Natural killer cell (primary cell): ENCODE data around the gene MTUS2. TPM values are rescaled to one million over a fixed set of nuclear protein-coding genes. Genes with fewer than 3 reads are reported as not detected.

Experiments
- ATAC-seq, 3 donors: fragments of 150-1000 bp in 2 of 3; fragments of 200-7000 bp in 1 of 3; cut with Tn5 transposase; 1 replicate in 1 of 3; 2 replicates in 2 of 3; pipeline ENCODE4 v1.10.0; 2021; ENCODE audit warnings: mild to moderate bottlenecking in 2 of 3, moderate library complexity in 2 of 3
- DNase-seq, 2 donors: peaks; one replicate each; pipeline versions ENCODE4 v3.0.0 to v3.0.0-alpha.2; 2013 to 2021; ENCODE audit warnings: mixed read lengths in 1 of 2
- H3K27ac ChIP-seq: one replicate; pipeline ENCODE4 v1.5.1; 2013; ENCODE audit warnings: mild to moderate bottlenecking, low read length
- H3K27me3 ChIP-seq: one replicate; pipeline ENCODE4 v1.6.1; 2013; ENCODE audit warnings: low read length; ENCODE audit not compliant: control insufficient read depth, insufficient read depth
- H3K36me3 ChIP-seq: one replicate; pipeline ENCODE4 v1.6.1; 2013; ENCODE audit warnings: low read length; ENCODE audit not compliant: control insufficient read depth, insufficient read depth
- H3K4me1 ChIP-seq: one replicate; pipeline ENCODE4 v1.6.1; 2013; ENCODE audit warnings: low read length; ENCODE audit not compliant: control insufficient read depth, insufficient read depth
- H3K4me3 ChIP-seq: one replicate; pipeline ENCODE4 v1.5.1; 2013; ENCODE audit warnings: low read length
- H3K9me3 ChIP-seq: one replicate; pipeline ENCODE4 v1.6.1; 2013; ENCODE audit warnings: low read length; ENCODE audit not compliant: control insufficient read depth, insufficient read depth
- H3K27ac Mint-ChIP-seq, 2 donors: one replicate each; pipeline ENCODE4 v1.8.0; 2022; ENCODE audit warnings: mild to moderate bottlenecking in 2 of 2, mixed read lengths in 2 of 2, moderate library complexity in 1 of 2
- H3K27me3 Mint-ChIP-seq, 2 donors: one replicate each; pipeline ENCODE4 v1.8.0; 2022; ENCODE audit warnings: low read depth in 2 of 2, mixed read lengths in 2 of 2
- H3K36me3 Mint-ChIP-seq: one replicate; pipeline ENCODE4 v1.8.0; 2022; ENCODE audit warnings: mixed read lengths
- H3K4me1 Mint-ChIP-seq, 2 donors: one replicate each; pipeline ENCODE4 v1.8.0; 2022; ENCODE audit warnings: mixed read lengths in 2 of 2
- H3K4me3 Mint-ChIP-seq: one replicate; pipeline ENCODE4 v1.8.0; 2022; ENCODE audit warnings: mild to moderate bottlenecking, moderate library complexity, mixed read lengths
- H3K9me3 Mint-ChIP-seq, 2 donors: one replicate each; pipeline ENCODE4 v1.8.0; 2022; ENCODE audit warnings: mixed read lengths in 2 of 2
- WGBS: methylation state at CpG from one replicate; pipeline ENCODE4 v1.1.7; 2013; ENCODE audit warnings: missing lambda C conversion rate; ENCODE audit not compliant: insufficient coverage; 5-methylcytosine and 5-hydroxymethylcytosine counted together
- intact Hi-C: fragments of 100-400 bp; cut with micrococcal nuclease; formaldehyde crosslinking; loops from one replicate; pipeline ENCODE4 v1.14.2; 2022
- total RNA-seq, 4 donors: library from RNA; stranded (reverse); fragments of 120-200 nt in 1 of 4; gene quantifications; one replicate each; pipeline versions ENCODE4 v1.2.3 to v1.2.4, GENCODE V29; 2013 to 2022
- TF ChIP-seq, protein P1 (sequence below): fragments of 200-600 bp; IDR thresholded peaks from one replicate; pipeline ENCODE4 v1.8.0; 2022; ENCODE audit warnings: antibody characterized with exemption

MTUS2 gene
- total RNA-seq, 3 donors from 2014 or later (not counting 1 experiment from before 2014, with no cell fraction given): not detected

DNA sequence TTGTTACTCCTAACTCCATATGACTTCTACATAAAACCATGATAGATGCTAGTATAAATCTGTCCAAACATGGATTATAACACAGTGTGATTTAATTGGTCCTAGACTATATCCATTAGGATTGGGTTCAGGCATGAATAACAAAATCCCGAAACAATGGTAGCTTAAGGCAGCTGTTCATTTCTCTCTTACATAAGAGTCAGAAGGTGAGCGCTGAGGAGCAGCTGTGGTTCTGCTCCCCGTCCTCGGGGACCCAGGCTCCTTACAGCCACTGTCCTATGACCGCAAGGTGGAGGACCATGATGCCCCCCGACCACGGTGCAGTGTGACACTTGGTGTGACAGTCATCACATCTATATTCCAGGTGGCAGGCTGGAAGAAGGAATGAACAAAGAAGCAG lies 629.6 kb downstream of the MTUS2 start:
- intact Hi-C loops: no loop called here

DNA sequence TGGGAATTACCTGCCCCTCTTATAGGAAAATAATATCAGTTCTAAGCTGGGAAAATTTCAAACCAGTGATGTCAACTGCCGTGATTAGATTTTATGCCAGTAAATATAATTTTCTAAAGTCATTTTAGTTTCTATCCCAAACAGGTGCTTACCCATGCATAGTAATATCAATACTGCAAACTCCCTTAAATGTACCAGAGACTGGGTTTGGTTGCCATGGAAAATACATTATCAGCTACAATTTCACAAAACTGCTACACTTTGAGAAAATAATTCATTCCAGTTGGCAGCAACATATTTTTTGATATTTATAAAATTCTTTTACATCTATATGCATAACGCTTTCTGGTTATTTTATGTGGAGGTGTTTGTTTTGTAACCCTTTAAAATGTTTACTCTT lies 631.8 kb downstream of the MTUS2 start:
- TF ChIP-seq, protein P1, sequence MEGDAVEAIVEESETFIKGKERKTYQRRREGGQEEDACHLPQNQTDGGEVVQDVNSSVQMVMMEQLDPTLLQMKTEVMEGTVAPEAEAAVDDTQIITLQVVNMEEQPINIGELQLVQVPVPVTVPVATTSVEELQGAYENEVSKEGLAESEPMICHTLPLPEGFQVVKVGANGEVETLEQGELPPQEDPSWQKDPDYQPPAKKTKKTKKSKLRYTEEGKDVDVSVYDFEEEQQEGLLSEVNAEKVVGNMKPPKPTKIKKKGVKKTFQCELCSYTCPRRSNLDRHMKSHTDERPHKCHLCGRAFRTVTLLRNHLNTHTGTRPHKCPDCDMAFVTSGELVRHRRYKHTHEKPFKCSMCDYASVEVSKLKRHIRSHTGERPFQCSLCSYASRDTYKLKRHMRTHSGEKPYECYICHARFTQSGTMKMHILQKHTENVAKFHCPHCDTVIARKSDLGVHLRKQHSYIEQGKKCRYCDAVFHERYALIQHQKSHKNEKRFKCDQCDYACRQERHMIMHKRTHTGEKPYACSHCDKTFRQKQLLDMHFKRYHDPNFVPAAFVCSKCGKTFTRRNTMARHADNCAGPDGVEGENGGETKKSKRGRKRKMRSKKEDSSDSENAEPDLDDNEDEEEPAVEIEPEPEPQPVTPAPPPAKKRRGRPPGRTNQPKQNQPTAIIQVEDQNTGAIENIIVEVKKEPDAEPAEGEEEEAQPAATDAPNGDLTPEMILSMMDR: no peak
- no peaks in the 10 kb centered on the region for H3K9me3 Mint-ChIP-seq
- no peaks in the 10 kb centered on the region for H3K4me1 Mint-ChIP-seq
- H3K27me3 Mint-ChIP-seq: peaks cover 6 to 22% of the 10 kb centered on the region in 2 donors
- H3K27me3 ChIP-seq: no peaks in the 10 kb centered on the region
- no peaks in the 10 kb centered on the region for H3K9me3 ChIP-seq
- intact Hi-C loops: no loop called here
- no peaks in the 10 kb centered on the region for H3K4me1 ChIP-seq
- no peak for DNase-seq
- no peaks in the 10 kb centered on the region for H3K36me3 Mint-ChIP-seq
- WGBS: no CpG with 5 or more reads among the region's 2 CpGs
- H3K27ac ChIP-seq: no peak overlapping the region
- no peaks in the 10 kb centered on the region for H3K36me3 ChIP-seq
- no peak overlapping the region for H3K27ac Mint-ChIP-seq
- no peak overlapping the region for H3K4me3 Mint-ChIP-seq
- ATAC-seq: no peak
- H3K4me3 ChIP-seq: no peak overlapping the region

More for the DNA sequence above, 629.6 kb downstream of the MTUS2 start:
- TF ChIP-seq, protein P1: no peak
- ATAC-seq (no peak), DNase-seq (no peak)
- Histone ChIP-seq H3K4me3 (no peak overlapping the region), H3K9me3 (no peaks in the 10 kb centered on the region), H3K4me1 (no peaks in the 10 kb centered on the region), H3K27ac (no peak overlapping the region), H3K36me3 (no peaks in the 10 kb centered on the region), H3K27me3 (no peaks in the 10 kb centered on the region)
- H3K36me3 Mint-ChIP-seq: no peaks in the 10 kb centered on the region
- H3K4me3 Mint-ChIP-seq: no peak overlapping the region
- H3K9me3 Mint-ChIP-seq: no peaks in the 10 kb centered on the region
- 93% methylated on average over 7 of the region's 7 CpGs for WGBS
- no peak overlapping the region for H3K27ac Mint-ChIP-seq
- peaks cover 6 to 26% of the 10 kb centered on the region in 2 donors for H3K27me3 Mint-ChIP-seq
- no peaks in the 10 kb centered on the region for H3K4me1 Mint-ChIP-seq

DNA sequence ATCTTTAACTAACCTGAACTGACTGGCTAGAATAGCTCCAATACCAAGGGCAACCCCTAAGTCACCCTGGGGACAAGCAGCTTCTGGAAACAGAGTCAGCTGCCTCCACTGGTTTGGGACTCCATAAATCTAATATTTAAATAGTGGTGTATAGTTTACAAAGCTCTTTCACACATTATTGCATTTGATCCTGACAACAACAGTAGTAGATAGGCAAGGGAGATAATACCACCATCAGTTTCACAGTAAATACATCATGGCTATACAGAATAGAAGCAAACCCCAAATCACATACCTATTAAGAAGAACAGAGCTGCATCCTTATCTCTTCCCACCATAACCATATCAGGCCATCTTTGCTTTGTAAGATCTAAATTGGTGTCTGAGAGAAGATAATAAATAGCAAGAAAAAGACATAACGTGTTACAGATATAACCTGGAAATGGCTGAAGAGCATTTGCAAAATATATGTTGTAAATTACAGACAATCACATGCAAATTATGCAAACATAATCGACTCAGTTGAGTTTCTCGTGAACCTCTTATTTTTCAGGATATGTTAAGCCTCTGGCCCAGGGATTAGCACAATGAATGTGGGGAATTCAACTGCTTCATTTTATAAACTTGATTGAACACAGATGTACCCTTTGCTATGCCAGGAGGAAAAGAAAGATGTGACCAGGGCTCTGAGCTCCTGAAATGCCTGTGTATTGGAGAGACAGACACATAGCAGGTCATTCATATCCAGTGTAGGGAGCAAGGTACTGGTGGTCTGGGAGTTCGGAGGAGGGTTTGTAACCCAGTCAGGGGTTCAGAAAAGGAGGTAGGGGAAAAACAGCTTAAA lies 632.9 kb downstream of the MTUS2 start:
- H3K36me3 ChIP-seq: no peaks in the 10 kb centered on the region
- no peak overlapping the region for H3K27ac Mint-ChIP-seq
- TF ChIP-seq, protein P1: no peak
- WGBS: 95% methylated on average over 4 of the region's 4 CpGs
- H3K4me3 Mint-ChIP-seq: no peak overlapping the region
- intact Hi-C loops: no loop called here
- no peaks in the 10 kb centered on the region for H3K4me1 Mint-ChIP-seq
- no peaks in the 10 kb centered on the region for H3K36me3 Mint-ChIP-seq
- H3K27ac ChIP-seq: no peak overlapping the region
- DNase-seq: no peak
- no peaks in the 10 kb centered on the region for H3K4me1 ChIP-seq
- ATAC-seq: no peak
- no peaks in the 10 kb centered on the region for H3K9me3 ChIP-seq
- no peaks in the 10 kb centered on the region for H3K27me3 ChIP-seq
- H3K27me3 Mint-ChIP-seq: peaks cover 4 to 17% of the 10 kb centered on the region in 2 donors
- no peaks in the 10 kb centered on the region for H3K9me3 Mint-ChIP-seq
- H3K4me3 ChIP-seq: no peak overlapping the region
